Breast epithelium (tissue), 4 donors: ENCODE data around the gene ENKUR. TPM values are rescaled to one million over a fixed set of nuclear protein-coding genes. Genes with fewer than 3 reads are reported as not detected.
"Not testable (repeated sequence)": the region's sequence is repeated elsewhere in the genome, so short reads cannot be mapped to it uniquely, and the experiment has no call there.

Experiments
- DNase-seq, 2 donors: peaks; one replicate each; pipeline ENCODE4 v3.0.0-alpha.2; 2019; ENCODE audit warnings: low spot score in 2 of 2
- H3K27ac ChIP-seq, 2 donors: fragments of 200-600 bp; sonication (generic) in 1 of 2; one replicate each; pipeline ENCODE4 v1.5.1; 2016 to 2019; ENCODE audit warnings: mild to moderate bottlenecking in 1 of 2
- H3K27me3 ChIP-seq, 2 donors: fragments of 200-600 bp; sonication (generic) in 1 of 2; one replicate each; pipeline versions ENCODE4 v1.5.1 to v1.6.0; 2017 to 2019; ENCODE audit warnings: control low read depth in 1 of 2, mild to moderate bottlenecking in 1 of 2
- H3K36me3 ChIP-seq: fragments of 200-600 bp; one replicate; pipeline ENCODE4 v1.5.1; 2019
- H3K4me1 ChIP-seq, 2 donors: fragments of 200-600 bp; sonication (generic); one replicate each; pipeline ENCODE4 v1.5.1; 2016 to 2019; ENCODE audit warnings: control low read depth in 1 of 2
- H3K4me3 ChIP-seq, 3 donors: fragments of 200-600 bp; sonication (generic); 1 replicate in 2 of 3; 2 replicates in 1 of 3; pipeline ENCODE4 v1.5.1; 2016 to 2019; ENCODE audit warnings: mild to moderate bottlenecking in 3 of 3, moderate library complexity in 2 of 3
- H3K9me3 ChIP-seq, 2 donors: fragments of 200-600 bp; sonication (generic) in 1 of 2; one replicate each; pipeline ENCODE4 v1.5.1; 2016 to 2019; ENCODE audit warnings: control low read depth in 1 of 2
- POLR2A ChIP-seq: fragments of 450-650 bp; IDR thresholded peaks from one replicate; pipeline ENCODE4 v1.6.1; 2016; ENCODE audit warnings: antibody characterized with exemption, mild to moderate bottlenecking, moderate library complexity
- POLR2AphosphoS5 ChIP-seq, 3 donors: sonication (generic); formaldehyde crosslinking; IDR thresholded peaks; one replicate each; pipeline ENCODE4 v1.6.1; 2017; ENCODE audit warnings: antibody characterized with exemption in 3 of 3
- intact Hi-C: fragments of 100-400 bp; cut with DNase I; formaldehyde crosslinking; loops from one replicate; pipeline ENCODE4 v1.15.1; 2023; ENCODE audit warnings: low total_unique reads
- total RNA-seq, 3 donors: library from RNA; depleted of rRNA; stranded (reverse); fragments of >200 nt; gene quantifications; one replicate each; pipeline ENCODE4 v1.1.0, GENCODE V29; 2016
- TF ChIP-seq, protein P1 (sequence below), 3 donors: fragments of 450-650 bp; IDR thresholded peaks; one replicate each; pipeline ENCODE4 v1.5.1; 2016 to 2017; ENCODE audit warnings: antibody characterized with exemption in 3 of 3, mild to moderate bottlenecking in 3 of 3, moderate library complexity in 3 of 3

ENKUR gene
- total RNA-seq, 3 donors from 2014 or later = not detected

DNA sequence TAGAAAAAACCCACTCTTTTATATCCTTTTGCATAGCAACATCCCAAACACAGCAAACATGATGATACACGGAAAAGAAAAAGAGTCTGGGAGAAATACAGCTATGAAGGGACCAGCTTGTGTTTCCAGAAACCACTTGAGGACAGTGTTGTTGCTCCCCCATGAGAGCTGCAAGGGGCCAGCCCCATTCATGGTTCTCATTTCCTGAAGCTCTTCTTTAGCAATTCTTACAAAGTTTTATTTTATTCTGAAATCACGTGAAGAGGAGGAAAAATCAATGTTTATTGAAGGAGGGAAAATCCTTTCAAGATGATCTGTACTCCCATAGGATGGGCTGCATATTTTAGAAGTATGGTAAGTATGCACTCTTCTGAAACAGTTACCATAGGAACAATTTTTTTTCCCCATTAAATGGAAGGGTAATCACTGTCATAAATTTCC is 46.1 kb downstream of the ENKUR start:
- H3K4me1 ChIP-seq = no peaks in the 10 kb centered on the region
- no peak overlapping the region for H3K4me3 ChIP-seq
- H3K27ac ChIP-seq = no peak overlapping the region
- intact Hi-C loops = no loop called here
- H3K27me3 ChIP-seq = no peaks in the 10 kb centered on the region
- no peaks in the 10 kb centered on the region for H3K9me3 ChIP-seq
- no peak for DNase-seq
- no peak for TF ChIP-seq POLR2AphosphoS5 (IDR thresholded peaks at IDR 0.05)
- TF ChIP-seq, protein P1, sequence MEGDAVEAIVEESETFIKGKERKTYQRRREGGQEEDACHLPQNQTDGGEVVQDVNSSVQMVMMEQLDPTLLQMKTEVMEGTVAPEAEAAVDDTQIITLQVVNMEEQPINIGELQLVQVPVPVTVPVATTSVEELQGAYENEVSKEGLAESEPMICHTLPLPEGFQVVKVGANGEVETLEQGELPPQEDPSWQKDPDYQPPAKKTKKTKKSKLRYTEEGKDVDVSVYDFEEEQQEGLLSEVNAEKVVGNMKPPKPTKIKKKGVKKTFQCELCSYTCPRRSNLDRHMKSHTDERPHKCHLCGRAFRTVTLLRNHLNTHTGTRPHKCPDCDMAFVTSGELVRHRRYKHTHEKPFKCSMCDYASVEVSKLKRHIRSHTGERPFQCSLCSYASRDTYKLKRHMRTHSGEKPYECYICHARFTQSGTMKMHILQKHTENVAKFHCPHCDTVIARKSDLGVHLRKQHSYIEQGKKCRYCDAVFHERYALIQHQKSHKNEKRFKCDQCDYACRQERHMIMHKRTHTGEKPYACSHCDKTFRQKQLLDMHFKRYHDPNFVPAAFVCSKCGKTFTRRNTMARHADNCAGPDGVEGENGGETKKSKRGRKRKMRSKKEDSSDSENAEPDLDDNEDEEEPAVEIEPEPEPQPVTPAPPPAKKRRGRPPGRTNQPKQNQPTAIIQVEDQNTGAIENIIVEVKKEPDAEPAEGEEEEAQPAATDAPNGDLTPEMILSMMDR (IDR thresholded peaks at IDR 0.05) = no peak
- TF ChIP-seq POLR2A = no peak
- no peaks in the 10 kb centered on the region for H3K36me3 ChIP-seq

DNA sequence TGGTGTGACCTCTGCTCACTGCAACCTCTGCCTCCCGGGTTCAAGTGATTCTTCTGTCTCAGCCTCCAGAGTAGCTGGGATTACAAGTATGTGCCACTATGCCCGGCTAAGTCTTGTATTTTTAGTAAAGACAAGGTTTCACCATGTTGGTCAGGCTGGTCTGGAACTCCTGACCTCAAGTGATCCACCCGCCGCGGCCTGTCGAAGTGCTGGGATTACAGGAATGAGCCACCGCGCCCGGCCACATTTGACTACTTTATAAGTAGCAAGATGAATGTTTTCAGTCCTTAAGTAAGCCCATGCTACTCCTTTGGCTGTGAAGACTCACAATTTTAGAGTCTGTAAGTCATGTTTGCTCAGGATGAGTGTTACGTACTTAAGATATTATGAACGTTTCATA is 47.0 kb downstream of the ENKUR start:
- intact Hi-C loops = not testable (repeated sequence)

DNA sequence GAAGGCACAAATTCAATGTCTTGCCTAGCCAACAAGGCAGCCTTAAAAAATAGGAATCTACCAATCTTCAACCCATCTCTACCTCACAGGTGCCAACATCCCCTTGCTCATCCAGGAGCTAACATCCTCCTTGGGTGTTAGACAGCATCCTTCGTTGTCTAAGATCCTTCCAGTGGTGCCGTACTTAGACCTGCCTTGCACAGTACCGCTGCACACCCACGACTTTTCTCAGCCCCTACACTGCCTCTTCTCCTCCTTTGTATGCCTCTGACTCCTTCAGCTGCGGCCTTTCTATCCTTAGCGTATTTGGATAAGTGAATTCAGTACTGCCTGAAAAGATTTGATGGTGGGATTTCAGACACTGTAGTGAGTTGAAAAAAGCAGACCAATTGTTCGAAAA is 47.6 kb downstream of the ENKUR start:
- Histone ChIP-seq H3K36me3 (no peaks in the 10 kb centered on the region), H3K4me1 (no peaks in the 10 kb centered on the region), H3K27ac (no peak overlapping the region), H3K27me3 (no peaks in the 10 kb centered on the region), H3K9me3 (no peaks in the 10 kb centered on the region), H3K4me3 (no peak overlapping the region)
- intact Hi-C loops = no loop called here
- no peak for DNase-seq
- TF ChIP-seq POLR2AphosphoS5 (IDR thresholded peaks at IDR 0.05) = no peak
- TF ChIP-seq, protein P1 (IDR thresholded peaks at IDR 0.05) = no peak

More for the DNA sequence above, 47.0 kb downstream of the ENKUR start:
- not testable (repeated sequence) for H3K9me3 ChIP-seq, DNase-seq, H3K36me3 ChIP-seq, H3K4me3 ChIP-seq, H3K27me3 ChIP-seq, H3K4me1 ChIP-seq, H3K27ac ChIP-seq

DNA sequence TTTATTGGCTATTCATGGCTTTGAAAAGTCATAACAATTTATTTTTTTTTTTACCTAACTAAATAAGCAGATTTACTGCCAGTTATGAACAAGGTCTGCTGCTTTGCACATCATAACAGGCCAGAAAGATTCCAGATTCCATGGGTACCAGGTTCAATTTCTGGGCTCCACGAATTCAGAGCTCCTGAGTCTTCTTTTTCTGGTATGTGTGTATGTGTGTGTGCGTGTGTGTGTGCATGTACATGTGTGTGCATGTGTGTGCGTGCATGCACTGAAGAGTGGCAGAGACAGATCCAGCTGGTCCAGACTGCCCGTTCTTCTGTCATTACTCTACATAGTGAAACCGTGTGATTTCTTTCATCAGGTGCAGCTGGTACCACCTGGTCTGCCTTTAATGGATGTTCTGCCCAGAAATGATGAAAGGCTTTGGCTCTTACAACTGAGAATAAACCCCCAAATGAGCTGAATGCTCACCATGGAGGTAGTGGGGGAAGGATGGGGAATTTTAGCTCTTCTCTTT is 48.9 kb downstream of the ENKUR start:
- no peak overlapping the region for H3K27ac ChIP-seq
- no peaks in the 10 kb centered on the region for H3K9me3 ChIP-seq
- TF ChIP-seq POLR2AphosphoS5 (IDR thresholded peaks at IDR 0.05) (no peak), POLR2A (no peak)
- TF ChIP-seq, protein P1 (IDR thresholded peaks at IDR 0.05) = no peak
- DNase-seq = no peak
- no peaks in the 10 kb centered on the region for H3K36me3 ChIP-seq
- H3K4me1 ChIP-seq = no peaks in the 10 kb centered on the region
- no peaks in the 10 kb centered on the region for H3K27me3 ChIP-seq
- no peak overlapping the region for H3K4me3 ChIP-seq
- intact Hi-C loops = no loop called here

DNA sequence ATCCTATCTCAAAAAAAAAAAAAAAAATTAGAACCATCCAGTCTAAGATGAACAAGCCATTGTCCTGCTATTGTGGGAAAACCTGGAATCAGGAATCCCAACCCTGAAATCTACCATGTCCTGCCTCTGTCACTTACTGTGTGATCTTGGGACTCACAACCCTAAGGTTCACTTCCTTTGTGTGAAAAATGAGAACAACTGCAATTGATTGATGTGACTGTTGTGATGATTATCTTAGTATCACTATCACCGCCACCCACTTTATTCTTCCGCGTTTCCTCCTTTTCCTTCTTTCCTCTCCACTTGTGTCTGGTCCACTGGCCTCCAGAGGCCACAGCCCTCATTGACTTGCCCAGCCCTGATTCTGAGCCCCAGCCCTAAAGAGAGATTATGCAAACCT is 50.9 kb downstream of the ENKUR start:
- Histone ChIP-seq H3K4me1 (no peaks in the 10 kb centered on the region), H3K9me3 (no peaks in the 10 kb centered on the region), H3K36me3 (no peaks in the 10 kb centered on the region)

More for the DNA sequence above, 50.9 kb downstream of the ENKUR start:
- TF ChIP-seq, protein P1 (IDR thresholded peaks at IDR 0.05) = no peak
- TF ChIP-seq POLR2A (no peak), POLR2AphosphoS5 (IDR thresholded peaks at IDR 0.05) (no peak)
- Histone ChIP-seq H3K27ac (no peak overlapping the region), H3K4me3 (no peak overlapping the region), H3K27me3 (no peaks in the 10 kb centered on the region)
- no peak for DNase-seq
- intact Hi-C loops = no loop called here
